ENCODE data around the gene PCBP3. TPM values are rescaled to one million over a fixed set of nuclear protein-coding genes. Genes with fewer than 3 reads are reported as not detected.

The PCBP3 gene
- total RNA-seq, 6 experiments from 2014 or later: 0.37 to 1.5 (median 0.69) TPM

GRCh38 chr21:45630066-45630694, 13.3 kb upstream of the PCBP3 start:
- no peaks in the 10 kb centered on the region for H3K36me3 ChIP-seq
- H3K9me3 ChIP-seq: no peaks in the 10 kb centered on the region
- no peaks in the 10 kb centered on the region for H3K4me1 ChIP-seq
- peak in 1 of 4 donors; percentile 29 for ATAC-seq
- no peaks in the 10 kb centered on the region for H3K27me3 ChIP-seq
- no peak for DNase-seq
- intact Hi-C loops (cut with DNase I): no loop called here
- WGBS (ENCODE audit: insufficient coverage, low coverage, low lambda C conversion rate, missing lambda C conversion rate): 71% methylated on average over 5 of the region's 16 CpGs
- H3K27ac ChIP-seq: no peak overlapping the region
- TF ChIP-seq CTCF (IDR thresholded peaks at IDR 0.05) (no peak), POLR2A (IDR thresholded peaks at IDR 0.05) (no peak)
- no peak overlapping the region for H3K4me3 ChIP-seq

- DNase-seq (no peak), ATAC-seq (no peak)
- intact Hi-C loops (cut with DNase I): no loop called here
- no peak overlapping the region for H3K4me3 ChIP-seq
- no peaks in the 10 kb centered on the region for H3K36me3 ChIP-seq
- WGBS (ENCODE audit: insufficient coverage, low coverage, low lambda C conversion rate, missing lambda C conversion rate): 51% methylated on average over 7 of the region's 22 CpGs
- H3K27me3 ChIP-seq: no peaks in the 10 kb centered on the region
- no peaks in the 10 kb centered on the region for H3K4me1 ChIP-seq
- TF ChIP-seq POLR2A (IDR thresholded peaks at IDR 0.05) (no peak), CTCF (IDR thresholded peaks at IDR 0.05) (no peak)
- no peaks in the 10 kb centered on the region for H3K9me3 ChIP-seq
- H3K27ac ChIP-seq: no peak overlapping the region
Observed at GRCh38 chr21:45630876-45631275, 12.6 kb upstream of the PCBP3 start.

GRCh38 chr21:45631540-45631939, 12.0 kb upstream of the PCBP3 start:
- Histone ChIP-seq H3K36me3 (no peaks in the 10 kb centered on the region), H3K4me3 (no peak overlapping the region), H3K9me3 (no peaks in the 10 kb centered on the region), H3K27ac (no peak overlapping the region), H3K27me3 (no peaks in the 10 kb centered on the region), H3K4me1 (no peaks in the 10 kb centered on the region)
- no peak for ATAC-seq
- no peak for TF ChIP-seq CTCF (IDR thresholded peaks at IDR 0.05)
- no peak for TF ChIP-seq POLR2A (IDR thresholded peaks at IDR 0.05)
- WGBS (ENCODE audit: insufficient coverage, low coverage, low lambda C conversion rate, missing lambda C conversion rate): 64% methylated on average over 11 of the region's 11 CpGs
- intact Hi-C loops (cut with DNase I): no loop called here
- no peak for DNase-seq

GRCh38 chr21:45632160-45632559, 11.4 kb upstream of the PCBP3 start:
- no peaks in the 10 kb centered on the region for H3K36me3 ChIP-seq
- 70% methylated on average over 2 of the region's 13 CpGs for whole genome bisulfite sequencing (ENCODE audit: insufficient coverage, low coverage, low lambda C conversion rate, missing lambda C conversion rate)
- no peaks in the 10 kb centered on the region for H3K4me1 ChIP-seq
- H3K27ac ChIP-seq: no peak overlapping the region
- ATAC-seq (no peak), DNase-seq (no peak)
- no peaks in the 10 kb centered on the region for H3K27me3 ChIP-seq
- no peaks in the 10 kb centered on the region for H3K9me3 ChIP-seq
- TF ChIP-seq CTCF (IDR thresholded peaks at IDR 0.05) (no peak), POLR2A (IDR thresholded peaks at IDR 0.05) (no peak)
- H3K4me3 ChIP-seq: no peak overlapping the region
- intact Hi-C loops (cut with DNase I): no loop called here

Measured in right lobe of liver (tissue), 6 donors.